Germinal center (tissue), 1 donor: ENCODE data around the gene PFDN5.
"Not testable (repeated sequence)": the region's sequence is repeated elsewhere in the genome, so short reads cannot be mapped to it uniquely, and the experiment has no call there.

Source experiments
- DNase-seq: peaks from one replicate; pipeline ENCODE4 v3.0.0; 2012; ENCODE audit warnings: mixed read lengths, low spot score

PFDN5 gene

DNA sequence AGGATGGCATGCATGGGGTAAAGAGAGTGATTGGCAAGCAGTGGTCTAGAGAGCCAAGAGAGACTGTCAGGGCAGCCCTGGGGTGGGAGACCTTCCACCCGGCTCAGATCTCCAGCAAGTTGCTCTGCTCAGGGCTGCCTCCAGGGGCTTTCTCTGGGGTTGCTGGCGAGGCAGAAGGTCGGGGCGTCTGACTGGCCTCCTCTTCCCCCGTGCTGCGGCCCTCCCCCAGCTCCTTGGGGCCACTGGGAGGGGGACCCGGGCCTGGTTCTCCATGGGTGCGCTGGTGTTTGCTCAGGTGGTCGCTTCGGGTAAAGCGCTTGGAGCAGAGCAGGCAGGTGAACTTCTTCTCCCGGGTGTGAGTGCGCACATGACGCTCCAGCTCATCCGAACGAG lies 32.7 kb downstream of the PFDN5 start:
- no peak for DNase-seq

DNA sequence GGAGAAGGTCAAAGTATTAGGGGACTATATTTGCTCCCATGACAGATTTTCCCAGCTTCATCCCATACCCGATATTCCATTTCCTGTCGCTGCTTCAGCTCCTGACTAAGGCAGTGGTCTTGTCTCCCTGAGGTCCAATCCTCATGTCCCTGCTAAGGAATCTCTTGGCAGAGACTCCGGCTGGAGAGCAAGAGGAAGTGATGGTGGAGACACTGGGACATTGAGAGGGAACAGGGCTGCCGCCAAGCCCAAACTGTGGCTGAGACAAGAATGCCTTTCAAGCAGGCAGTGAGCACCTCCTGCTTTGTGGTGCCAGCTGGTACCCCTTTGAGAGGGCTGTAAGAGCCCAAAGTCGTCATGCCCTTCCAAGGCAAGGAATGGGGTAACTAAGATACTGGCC lies 35.3 kb downstream of the PFDN5 start:
- no peak for DNase-seq

DNA sequence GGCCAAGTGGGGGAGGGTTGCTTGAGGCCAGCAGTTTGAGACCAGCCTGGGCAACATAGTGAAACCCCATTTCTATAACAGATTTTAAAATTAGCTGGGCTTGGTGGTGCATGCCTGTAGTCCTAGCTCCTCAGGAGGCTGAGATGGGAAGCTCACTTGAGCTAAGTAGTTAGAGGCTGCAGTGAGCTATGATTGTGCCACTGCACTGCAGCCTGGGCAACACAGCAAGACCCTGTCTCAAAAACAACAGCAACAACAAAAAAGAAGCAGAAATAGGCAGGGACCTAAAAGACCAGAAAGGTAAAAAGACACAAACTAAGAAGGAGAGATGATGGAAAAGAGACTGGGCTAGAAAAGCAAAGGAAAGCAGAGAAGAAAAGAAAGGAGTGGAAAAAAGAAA lies 37.0 kb downstream of the PFDN5 start:
- DNase-seq, result not testable (repeated sequence)

DNA sequence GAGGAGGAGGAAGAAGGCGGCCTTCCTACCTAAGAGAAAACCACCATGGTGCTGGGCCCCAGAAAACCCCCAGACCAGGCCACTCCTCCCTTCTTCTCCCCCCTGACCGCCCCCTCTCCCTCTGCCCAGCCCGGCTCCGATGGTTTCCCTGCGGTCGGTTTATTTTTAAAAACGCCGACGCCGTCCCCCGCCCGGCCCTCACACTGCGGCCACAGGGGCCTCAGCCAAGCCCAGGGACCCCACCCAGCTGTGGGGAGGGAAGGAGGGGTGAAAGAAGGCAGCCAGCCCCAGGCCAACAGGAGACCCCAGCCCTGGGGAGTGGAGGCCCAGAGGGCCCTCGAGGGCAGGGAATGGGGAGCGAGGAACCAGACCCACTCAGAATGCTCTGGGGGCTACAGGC lies 37.4 kb downstream of the PFDN5 start:
- DNase-seq, result no peak

DNA sequence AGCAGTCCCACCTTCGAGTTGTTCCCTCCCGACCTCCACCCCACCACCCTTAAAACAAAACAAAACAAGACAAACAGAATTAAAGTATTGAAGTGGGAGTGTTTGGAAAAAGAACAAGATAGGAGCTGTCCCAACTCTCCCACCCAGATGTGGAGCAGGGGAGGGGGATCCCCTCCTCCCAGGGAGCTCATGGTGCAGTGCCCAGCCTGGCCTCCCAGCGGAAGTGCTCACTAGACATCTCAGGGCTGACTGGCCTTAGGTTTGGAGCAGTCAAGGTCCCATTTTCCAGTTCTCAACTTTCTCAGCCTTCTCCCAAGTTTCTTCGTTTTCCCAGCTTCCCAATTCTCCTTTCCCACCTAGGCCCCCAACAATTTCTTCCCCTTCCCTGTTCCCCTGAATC lies 37.9 kb downstream of the PFDN5 start:
- DNase-seq, result no peak

DNA sequence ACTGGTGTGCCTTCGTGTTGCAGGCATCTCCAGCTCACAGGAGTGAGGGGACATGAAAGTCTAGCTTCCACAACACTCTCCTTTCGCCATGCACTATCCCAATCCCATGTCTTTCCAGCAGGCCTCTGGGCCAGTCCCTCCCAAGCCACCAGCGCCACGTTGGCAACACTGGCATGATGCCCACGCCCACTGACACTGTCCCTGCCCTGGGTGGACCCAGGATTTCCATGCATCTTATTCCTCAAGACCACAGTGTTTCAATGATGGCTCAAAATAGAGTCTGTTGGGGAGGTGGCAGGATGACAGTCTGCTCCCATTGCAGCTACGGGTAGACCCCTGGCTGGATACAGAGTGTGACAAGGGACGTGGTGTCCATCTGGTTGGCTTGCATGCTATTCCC lies 38.5 kb downstream of the PFDN5 start:
- DNase-seq, result no peak

DNA sequence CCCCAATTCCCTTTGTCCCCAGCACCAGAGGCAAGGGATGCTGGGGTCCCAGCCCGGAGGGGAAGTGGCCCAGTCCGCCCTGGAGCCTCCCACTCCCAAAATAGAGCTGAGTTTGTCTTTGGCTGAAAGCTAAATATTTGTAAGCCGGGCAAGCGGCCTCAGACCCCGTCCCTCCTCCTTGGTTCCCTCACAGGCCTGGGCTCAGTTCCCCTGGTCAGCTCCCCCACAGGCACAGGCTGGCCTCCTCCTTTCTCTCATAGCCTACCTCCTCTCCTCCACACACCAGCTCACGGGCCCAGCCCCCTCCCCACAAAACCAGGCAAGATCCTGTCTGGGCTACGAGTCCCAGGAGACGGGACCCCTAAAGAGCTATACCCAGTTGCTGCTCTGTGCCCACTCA lies 39.5 kb downstream of the PFDN5 start:
- DNase-seq, result no peak

DNA sequence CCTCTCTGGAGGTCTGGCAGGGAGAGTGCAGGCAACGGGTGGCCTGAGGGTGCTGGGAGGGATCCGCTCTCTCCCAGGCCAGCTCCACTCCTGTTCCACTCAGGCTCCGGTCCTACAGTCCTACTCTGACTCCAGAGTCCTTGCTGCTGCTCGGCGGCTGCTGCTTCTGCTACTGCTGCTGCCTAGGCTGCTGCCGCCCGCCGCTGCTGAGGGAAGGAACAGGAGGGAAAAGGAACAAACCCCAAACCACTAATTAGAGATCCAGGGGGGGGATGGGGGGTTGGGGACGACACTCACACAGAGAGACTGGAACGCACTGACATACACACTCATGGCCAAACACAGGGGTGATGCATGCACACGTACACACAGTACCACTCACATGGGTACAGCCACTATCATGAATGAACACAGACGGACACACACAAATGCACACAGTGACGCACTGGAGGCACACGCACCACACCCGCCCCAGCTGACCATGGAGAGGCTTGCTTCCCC lies 40.9 kb downstream of the PFDN5 start, which contains the start of gene SP7:
TSS of gene SP7 (minus strand) at position 174 of the 501 bp plus-strand sequence. CDS start 708 bp downstream, outside the sequence.
- DNase-seq, result no peak

DNA sequence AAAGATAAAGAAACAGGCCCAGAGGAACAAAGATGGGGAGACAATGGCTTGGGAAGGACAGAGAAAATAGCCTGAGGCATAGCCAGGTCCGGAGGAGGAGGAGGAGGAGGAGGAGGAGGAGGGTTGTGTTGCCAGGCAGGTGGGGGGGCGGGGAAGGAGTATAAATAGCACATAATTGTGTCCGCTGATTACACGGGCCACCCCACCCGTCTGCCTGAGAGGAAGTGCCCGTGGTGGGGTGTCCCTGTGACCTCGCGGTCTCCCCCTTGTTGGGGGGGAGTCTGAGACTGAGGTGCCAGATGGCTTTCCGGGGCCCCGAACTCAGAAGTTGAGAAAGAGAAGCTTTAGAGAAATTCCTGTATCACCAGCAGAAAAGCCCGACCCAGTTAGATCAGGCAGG lies 42.7 kb downstream of the PFDN5 start:
- no peak for DNase-seq

DNA sequence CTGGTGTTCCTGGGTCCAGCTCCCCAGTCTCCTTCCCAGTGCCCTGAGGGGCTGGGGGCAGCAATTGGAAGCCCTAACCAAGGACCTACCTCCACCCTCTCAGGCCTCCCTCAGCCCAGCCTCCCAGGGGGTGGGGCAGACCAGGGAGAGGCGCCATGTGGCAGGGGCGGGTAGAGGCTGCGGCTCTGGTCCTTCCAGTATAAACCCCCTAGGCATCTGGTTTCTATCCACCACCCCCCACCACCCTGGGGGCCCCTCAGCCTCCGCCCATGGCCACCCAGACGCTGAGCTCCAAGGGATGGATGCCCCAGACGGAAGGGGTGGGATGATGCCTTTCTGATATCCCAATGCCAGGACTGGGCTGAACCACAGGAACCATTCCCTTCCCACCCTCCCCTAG lies 43.6 kb downstream of the PFDN5 start:
- DNase-seq, result no peak

DNA sequence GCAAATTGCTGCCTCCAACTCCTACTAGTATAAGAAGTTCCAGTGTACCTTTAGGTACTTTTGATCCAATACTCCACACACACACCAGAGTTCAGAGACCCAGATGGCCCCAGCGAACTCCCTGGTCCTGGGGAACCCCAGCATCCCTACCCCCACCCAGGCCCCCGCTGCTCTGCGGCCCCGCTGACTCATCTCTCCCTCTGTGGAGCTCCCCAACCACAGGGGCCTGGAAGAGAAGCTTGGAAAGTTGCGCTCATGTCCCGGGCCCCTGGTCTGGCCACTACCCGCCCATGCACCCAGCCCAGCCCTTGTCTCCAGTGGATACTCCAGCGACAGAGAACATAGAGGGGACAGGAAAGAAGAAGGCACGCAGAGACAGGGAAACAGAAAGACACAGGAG lies 45.1 kb downstream of the PFDN5 start:
- no peak for DNase-seq

DNA sequence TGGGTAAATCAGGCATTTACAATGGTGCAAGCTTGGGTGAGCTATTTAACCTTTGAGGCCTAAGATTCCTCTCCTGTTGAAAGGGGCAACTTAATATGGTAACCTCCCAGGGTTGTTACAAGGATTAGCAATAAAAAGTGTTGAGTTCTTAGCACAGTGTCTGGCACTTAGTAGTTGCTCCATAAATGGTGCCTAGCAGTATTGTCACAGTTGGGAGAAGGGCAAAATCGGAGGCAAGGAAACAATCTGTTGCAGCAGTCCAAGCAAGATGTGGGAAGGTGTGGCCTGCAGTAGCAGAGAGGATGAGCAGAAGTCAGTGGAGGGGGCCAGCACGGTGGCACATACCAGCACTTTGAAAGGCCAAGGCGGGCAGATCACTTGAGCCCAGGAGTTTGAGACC lies 48.1 kb downstream of the PFDN5 start:
- DNase-seq, result no peak

DNA sequence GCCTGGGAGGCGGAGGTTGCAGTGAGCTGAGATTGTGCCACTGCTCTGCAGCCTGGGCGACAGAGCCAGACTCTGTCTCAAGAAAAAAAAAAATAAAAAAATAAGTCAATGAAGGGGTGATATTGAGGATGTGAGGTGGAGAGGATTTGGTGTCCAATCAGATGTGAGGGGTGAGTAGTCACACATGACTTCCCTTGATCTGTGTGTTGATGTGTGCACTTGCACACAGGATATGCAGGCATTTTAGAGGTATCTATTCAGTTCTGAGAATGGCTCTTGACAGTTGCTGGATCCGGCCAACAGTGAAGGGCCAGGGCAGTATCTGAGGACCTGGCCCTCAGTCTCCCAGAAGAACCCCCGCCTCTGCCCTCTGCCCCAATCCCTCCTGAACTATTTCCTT lies 48.6 kb downstream of the PFDN5 start:
- DNase-seq, result no peak

DNA sequence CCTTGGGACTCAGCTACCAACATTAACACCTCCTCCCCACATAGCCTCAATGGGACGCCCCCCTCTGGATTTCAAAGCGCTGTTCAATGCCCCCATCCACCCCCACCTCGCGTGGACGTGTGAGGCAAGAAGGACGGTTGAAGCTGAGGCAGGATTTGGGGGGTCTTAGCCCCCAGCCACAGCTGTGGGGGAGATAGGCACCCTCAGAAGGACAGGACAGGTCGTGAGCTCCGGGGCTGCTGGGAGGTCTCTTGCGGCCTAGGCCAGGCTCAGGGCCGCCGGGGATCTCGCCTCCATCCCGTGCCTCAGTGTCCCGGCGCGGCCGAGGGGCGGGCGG lies 49.1 kb downstream of the PFDN5 start:
- no peak for DNase-seq

DNA sequence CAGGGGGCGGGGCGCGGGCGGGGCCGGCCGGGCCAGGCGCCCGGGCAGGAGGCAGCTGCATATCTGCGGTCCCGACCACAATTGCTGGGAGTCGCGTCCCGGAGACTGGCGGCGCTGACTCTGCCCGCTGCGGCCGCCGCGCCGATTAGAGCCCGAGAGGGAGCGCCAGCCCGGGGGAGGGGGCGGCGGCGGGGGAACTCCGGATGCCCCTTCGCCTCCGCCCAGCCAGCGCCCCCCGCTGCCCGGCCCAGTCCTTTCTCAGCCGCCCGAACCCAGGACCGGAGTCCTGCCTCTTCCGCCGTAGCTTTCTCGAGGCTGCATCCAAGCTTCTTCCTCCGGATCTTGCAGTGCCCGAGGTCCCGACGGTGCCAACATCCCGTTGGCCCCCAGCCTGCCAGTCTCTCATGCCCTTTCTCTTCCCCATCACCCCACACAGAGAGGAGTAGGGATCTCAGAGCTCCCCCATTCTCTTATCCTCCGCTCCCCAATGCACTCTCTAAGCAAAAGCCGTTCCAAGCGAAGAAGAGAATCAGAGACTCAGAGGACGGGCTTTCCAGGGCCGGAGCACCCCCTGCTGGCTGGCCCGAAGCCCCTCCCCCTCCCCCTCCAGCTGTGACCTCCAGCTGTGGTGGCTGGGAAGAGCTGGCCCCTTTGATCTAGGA lies 49.6 kb downstream of the PFDN5 start:
- DNase-seq, result peak; percentile 74

DNA sequence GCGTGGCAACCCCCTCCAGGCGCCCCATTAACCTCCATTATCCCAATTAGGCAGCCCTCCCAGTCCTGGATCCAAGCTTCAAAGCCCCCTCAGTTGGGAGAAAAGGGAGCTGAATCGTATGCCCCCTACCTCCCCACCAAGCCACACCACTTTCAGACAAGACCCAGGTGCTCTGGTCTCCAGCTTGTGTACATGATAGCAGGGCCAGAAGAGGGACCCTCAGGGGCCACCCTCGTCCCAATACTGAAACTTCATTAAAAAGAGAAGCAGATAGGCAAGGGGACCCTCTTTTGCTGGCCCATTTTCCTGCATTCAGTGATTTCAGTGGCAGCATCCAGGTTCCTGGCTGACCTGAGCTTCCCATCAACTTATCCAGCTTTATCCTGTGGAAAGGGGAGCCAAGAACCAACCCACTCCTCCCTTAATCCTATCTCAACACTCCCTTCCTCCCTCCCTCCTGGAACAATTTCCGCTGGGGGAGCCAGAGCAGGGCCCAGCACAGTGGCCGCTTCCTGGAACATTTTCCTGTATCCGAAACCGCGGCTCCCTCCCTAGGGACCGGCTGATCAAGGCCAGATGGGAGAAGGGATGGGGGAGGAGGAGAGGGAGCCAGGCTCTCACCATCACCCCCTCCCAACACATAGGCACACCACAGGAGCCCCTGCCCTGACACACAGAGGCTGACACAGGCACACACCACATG lies 50.3 kb downstream of the PFDN5 start:
- no peak for DNase-seq

DNA sequence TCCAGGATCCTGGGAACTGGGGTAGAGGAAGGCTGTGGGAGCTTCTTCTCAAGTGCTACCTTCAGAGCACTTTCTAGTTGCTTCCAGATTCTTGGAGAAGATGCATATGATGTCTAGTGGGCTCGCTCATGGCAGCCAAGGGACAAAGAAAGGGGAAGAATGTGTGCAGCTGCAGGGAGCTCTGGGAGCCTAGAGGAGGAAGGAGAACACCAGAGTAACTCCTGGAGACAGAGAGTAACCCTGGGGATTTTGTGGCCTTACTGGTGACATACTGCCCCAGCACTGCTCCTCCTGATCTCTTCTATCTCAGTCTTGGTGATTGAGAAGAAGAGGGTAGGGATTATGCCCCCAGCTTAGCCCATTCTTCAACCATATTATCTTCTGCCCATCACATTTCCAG lies 51.1 kb downstream of the PFDN5 start:
- no peak for DNase-seq

DNA sequence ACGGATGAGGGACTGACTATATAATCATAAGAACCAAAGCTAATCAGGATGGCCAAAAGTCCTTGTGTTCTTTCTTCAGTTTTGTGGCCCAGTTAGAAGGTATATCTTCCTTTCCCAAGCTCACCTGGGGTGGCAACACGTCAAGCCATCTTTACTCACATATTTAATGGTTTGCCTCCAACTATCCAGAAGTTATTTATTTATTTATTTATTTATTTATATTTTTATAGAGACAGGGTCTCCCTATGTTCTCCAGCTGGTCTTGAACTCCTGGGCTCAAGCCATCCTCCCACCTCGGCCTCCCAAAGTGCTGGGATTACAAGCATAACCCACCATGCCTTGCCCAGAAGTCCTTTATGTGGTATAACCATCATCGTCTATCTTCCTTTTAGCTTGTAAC lies 52.6 kb downstream of the PFDN5 start:
- DNase-seq, result no peak
